WTC11 (cell line): Measurements from ENCODE around the gene ATXN7. TPM values are rescaled to one million over a fixed set of nuclear protein-coding genes. Genes with fewer than 3 reads are reported as not detected.
A peak's percentile ranks its signal among the peaks of the same experiment; 100 is the strongest.

Experiments used
- ATAC-seq: fragments of 200-7000 bp; cut with Tn5 transposase; 2 replicates; pipeline ENCODE4 v1.10.0; 2021; ENCODE audit warnings: mild to moderate bottlenecking, moderate library complexity
- CTCF ChIA-PET: fragments of 300-600 bp; sonication (Branson Sonifier 250); formaldehyde crosslinking; loops from one replicate; lab custom pipeline; 2021; ENCODE audit warnings: antibody characterized with exemption; lab: Charles Lee
- POLR2A ChIA-PET: fragments of 350-600 bp; sonication (Branson Sonifier 250); formaldehyde crosslinking; loops from one replicate; lab custom pipeline; 2021; ENCODE audit warnings: antibody characterized with exemption; lab: Charles Lee
- DNase-seq: peaks from one replicate; pipeline ENCODE4 v3.0.0; 2021; ENCODE audit warnings: low spot score
- H3K27ac Mint-ChIP-seq: 2 replicates; pipeline ENCODE4 v1.8.0; 2021; ENCODE audit warnings: mixed read lengths
- H3K27me3 Mint-ChIP-seq: 2 replicates; pipeline ENCODE4 v1.8.0; 2021; ENCODE audit warnings: low read depth, mild to moderate bottlenecking, moderate library complexity, mixed read lengths
- H3K36me3 Mint-ChIP-seq: 2 replicates; pipeline ENCODE4 v1.8.0; 2021; ENCODE audit warnings: mixed read lengths
- H3K4me1 Mint-ChIP-seq: 2 replicates; pipeline ENCODE4 v1.8.0; 2022; ENCODE audit warnings: mixed read lengths
- H3K4me3 Mint-ChIP-seq: 2 replicates; pipeline ENCODE4 v1.8.0; 2021; ENCODE audit warnings: mild to moderate bottlenecking, moderate library complexity, mixed read lengths
- H3K9me3 Mint-ChIP-seq: 2 replicates; pipeline ENCODE4 v1.8.0; 2021; ENCODE audit warnings: mixed read lengths
- ATF2 ChIP-seq: sonication (generic); formaldehyde crosslinking; IDR thresholded peaks from 2 replicates; pipeline ENCODE4 v1.8.1; 2022; ENCODE audit warnings: low read depth, missing genetic modification reagents, borderline replicate concordance
- ATF6 ChIP-seq: sonication (generic); formaldehyde crosslinking; IDR thresholded peaks from 2 replicates; pipeline ENCODE4 v1.8.1; 2023; ENCODE audit warnings: mild to moderate bottlenecking, missing genetic modification reagents
- CTCF ChIP-seq: fragments of 200-600 bp; IDR thresholded peaks from 2 replicates; pipeline ENCODE4 v1.8.0; 2022; ENCODE audit warnings: antibody characterized with exemption
- E2F5 ChIP-seq: sonication (generic); formaldehyde crosslinking; IDR thresholded peaks from 2 replicates; pipeline ENCODE4 v1.8.1; 2022; ENCODE audit warnings: mild to moderate bottlenecking, moderate library complexity, missing genetic modification reagents
- EMX1 ChIP-seq: fragments of 250-450 bp; sonication (Bioruptor Pico); IDR thresholded peaks from 2 replicates; pipeline ENCODE4 v1.8.0; 2021; ENCODE audit warnings: mild to moderate bottlenecking
- FOXP1 ChIP-seq: sonication (generic); formaldehyde crosslinking; IDR thresholded peaks from 2 replicates; pipeline ENCODE4 v1.8.0; 2022; ENCODE audit warnings: missing genetic modification reagents, mild to moderate bottlenecking, moderate library complexity, borderline replicate concordance
- HMGA2 ChIP-seq: fragments of 250-450 bp; sonication (Bioruptor Pico); IDR thresholded peaks from 2 replicates; pipeline ENCODE4 v1.4.0; 2021; ENCODE audit warnings: mild to moderate bottlenecking, moderate library complexity
- MAX ChIP-seq: sonication (generic); formaldehyde crosslinking; IDR thresholded peaks from 2 replicates; pipeline ENCODE4 v1.8.0; 2022; ENCODE audit warnings: mild to moderate bottlenecking, missing genetic modification reagents
- MXD4 ChIP-seq: fragments of 250-450 bp; sonication (Bioruptor Pico); IDR thresholded peaks from 2 replicates; pipeline ENCODE4 v1.8.0; 2021; ENCODE audit warnings: mild to moderate bottlenecking, moderate library complexity, borderline replicate concordance
- MYBL2 ChIP-seq: sonication (generic); formaldehyde crosslinking; IDR thresholded peaks from 2 replicates; pipeline ENCODE4 v1.8.1; 2023; ENCODE audit warnings: mild to moderate bottlenecking, moderate library complexity, missing genetic modification reagents
- NFE2L1 ChIP-seq: sonication (generic); formaldehyde crosslinking; IDR thresholded peaks from 2 replicates; pipeline ENCODE4 v1.8.1; 2023; ENCODE audit warnings: missing genetic modification reagents
- NFYB ChIP-seq: sonication (generic); formaldehyde crosslinking; conservative IDR thresholded peaks from 2 replicates; pipeline ENCODE4 v1.8.0; 2022; ENCODE audit warnings: low read depth, missing genetic modification reagents
- RORB ChIP-seq: fragments of 250-450 bp; sonication (Bioruptor Pico); IDR thresholded peaks from 2 replicates; pipeline ENCODE4 v1.9.0; 2021; ENCODE audit warnings: mild to moderate bottlenecking
- USF1 ChIP-seq: sonication (generic); formaldehyde crosslinking; IDR thresholded peaks from 2 replicates; pipeline ENCODE4 v1.8.0; 2022; ENCODE audit warnings: mild to moderate bottlenecking, missing genetic modification reagents
- ZNF281 ChIP-seq: sonication (generic); formaldehyde crosslinking; IDR thresholded peaks from 2 replicates; pipeline ENCODE4 v1.8.0; 2023; ENCODE audit warnings: mild to moderate bottlenecking, missing genetic modification reagents
- ZNF396 ChIP-seq: fragments of 250-450 bp; sonication (Bioruptor Pico); IDR thresholded peaks from 2 replicates; pipeline ENCODE4 v1.8.0; 2021; ENCODE audit warnings: mild to moderate bottlenecking, moderate library complexity, borderline replicate concordance
- total RNA-seq: library from RNA; stranded (reverse); gene quantifications from 3 replicates; pipeline ENCODE4 v1.2.3, GENCODE V29; 2021

The ATXN7 gene
- total RNA-seq, 1 experiment from 2014 or later: 11.7 TPM

GRCh38 chr3:63954182-63954581, 90.5 kb downstream of the ATXN7 start:
- no peak for TF ChIP-seq E2F5 (CRISPR knock-in tag)
- TF ChIP-seq MAX (CRISPR knock-in tag): no peak
- TF ChIP-seq EMX1 (CRISPR knock-in tag): no peak
- peaks cover 61% of the 10 kb centered on the region for H3K4me1 Mint-ChIP-seq
- ChIA-PET POLR2A (no interaction called here), CTCF (no interaction called here)
- H3K27ac Mint-ChIP-seq: peak overlapping the region; percentile 28; the same call in 1 of the 2 replicates
- H3K36me3 Mint-ChIP-seq: no peaks in the 10 kb centered on the region; the same call in 1 of the 2 replicates
- H3K9me3 Mint-ChIP-seq: no peaks in the 10 kb centered on the region
- no peak overlapping the region for H3K4me3 Mint-ChIP-seq
- ATAC-seq: no peak
- H3K27me3 Mint-ChIP-seq: no peaks in the 10 kb centered on the region
- DNase-seq: no peak

- POLR2A ChIA-PET: no interaction called here
- DNase-seq (no peak), ATAC-seq (no peak)
- H3K4me3 Mint-ChIP-seq: no peak overlapping the region
- H3K36me3 Mint-ChIP-seq: no peaks in the 10 kb centered on the region; the same call in 1 of the 2 replicates
- H3K9me3 Mint-ChIP-seq: no peaks in the 10 kb centered on the region
- no peaks in the 10 kb centered on the region for H3K27me3 Mint-ChIP-seq
- TF ChIP-seq MXD4 (CRISPR knock-in tag) (no peak), HMGA2 (CRISPR knock-in tag) (no peak), ATF6 (CRISPR knock-in tag) (no peak), ZNF396 (CRISPR knock-in tag) (no peak), ZNF281 (CRISPR knock-in tag) (no peak), RORB (no peak), ATF2 (CRISPR knock-in tag) (no peak), NFYB (CRISPR knock-in tag) (no peak), FOXP1 (CRISPR knock-in tag) (no peak), USF1 (CRISPR knock-in tag) (no peak), CTCF (no peak), MYBL2 (CRISPR knock-in tag) (no peak), NFE2L1 (CRISPR knock-in tag) (no peak)
- H3K4me1 Mint-ChIP-seq: peaks cover 63% of the 10 kb centered on the region
- H3K27ac Mint-ChIP-seq: peak overlapping the region; percentile 18; the same call in 1 of the 2 replicates
- CTCF ChIA-PET: no interaction called here
These were observed 91.5 kb downstream of the ATXN7 start for GRCh38 chr3:63955036-63955650.
